IPS-20b (cell line): ENCODE results near the gene BRINP1.

Experiments used
- H3K27ac ChIP-seq: one replicate; pipeline ENCODE4 v1.5.1; 2013; ENCODE audit warnings: low read length
- H3K27me3 ChIP-seq: 2 replicates; pipeline ENCODE4 v1.6.1; 2013; ENCODE audit warnings: mild to moderate bottlenecking, low read length, inconsistent platforms; ENCODE audit not compliant: insufficient read depth
- H3K36me3 ChIP-seq: 2 replicates; pipeline ENCODE4 v1.6.1; 2013; ENCODE audit warnings: low read depth, mild to moderate bottlenecking, inconsistent platforms, low read length, moderate library complexity; ENCODE audit not compliant: insufficient read depth
- H3K4me1 ChIP-seq: 2 replicates; pipeline ENCODE4 v1.6.1; 2013; ENCODE audit warnings: mild to moderate bottlenecking, control low read depth, inconsistent platforms, low read length, moderate library complexity; ENCODE audit not compliant: insufficient read depth
- H3K4me3 ChIP-seq: 2 replicates; pipeline ENCODE4 v1.5.1; 2013; ENCODE audit warnings: mild to moderate bottlenecking, low read length, inconsistent platforms
- H3K9ac ChIP-seq: 2 replicates; pipeline ENCODE4 v1.6.1; 2013; ENCODE audit warnings: low read depth, mild to moderate bottlenecking, inconsistent platforms, low read length, moderate library complexity
- H3K9me3 ChIP-seq: 2 replicates; pipeline ENCODE4 v1.6.1; 2013; ENCODE audit warnings: mild to moderate bottlenecking, low read depth, low read length, inconsistent platforms; ENCODE audit not compliant: insufficient read depth

Gene BRINP1

DNA sequence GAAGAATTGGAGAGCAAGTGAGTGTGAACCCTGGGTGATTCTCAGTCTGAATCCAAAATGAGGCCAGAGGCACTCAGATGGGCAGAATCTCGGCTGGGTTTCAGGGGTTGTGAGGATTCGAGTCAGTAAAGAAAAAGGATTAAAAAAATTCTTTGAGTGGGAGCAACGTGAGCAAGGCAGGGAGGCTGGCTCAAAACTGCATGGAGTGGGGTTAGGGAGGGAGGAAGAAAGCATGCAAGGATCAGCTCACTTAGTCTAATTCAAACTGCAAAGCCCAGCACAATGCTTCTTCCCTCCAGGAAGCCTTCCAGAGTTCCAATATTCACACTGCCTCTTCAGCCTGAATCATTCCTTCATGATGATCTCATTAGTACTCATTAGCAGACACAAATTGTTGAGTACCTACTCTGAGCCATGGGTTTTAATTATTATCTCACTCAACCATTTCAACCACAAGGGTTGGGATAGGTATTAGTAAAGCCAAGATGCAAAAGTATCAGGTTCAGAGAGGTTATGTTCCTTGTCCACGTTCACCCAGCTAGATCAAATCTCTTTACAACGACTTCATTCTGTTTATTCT, 95.8 kb downstream of the BRINP1 start:
- no peak overlapping the region for H3K9ac ChIP-seq
- peaks cover 16% of the 10 kb centered on the region; the same call in 1 of the 2 replicates for H3K4me1 ChIP-seq
- H3K27me3 ChIP-seq, result no peaks in the 10 kb centered on the region
- no peak overlapping the region for H3K27ac ChIP-seq
- no peak overlapping the region for H3K4me3 ChIP-seq
- H3K9me3 ChIP-seq, result no peaks in the 10 kb centered on the region
- no peaks in the 10 kb centered on the region for H3K36me3 ChIP-seq

- Histone ChIP-seq H3K27ac (no peak overlapping the region), H3K9ac (no peak overlapping the region), H3K4me3 (no peak overlapping the region), H3K9me3 (no peaks in the 10 kb centered on the region), H3K36me3 (no peaks in the 10 kb centered on the region), H3K27me3 (no peaks in the 10 kb centered on the region), H3K4me1 (peaks cover 16% of the 10 kb centered on the region; the same call in 1 of the 2 replicates)
These were observed 96.6 kb downstream of the BRINP1 start for GRCh38 chr9:119272500-119273211.

DNA sequence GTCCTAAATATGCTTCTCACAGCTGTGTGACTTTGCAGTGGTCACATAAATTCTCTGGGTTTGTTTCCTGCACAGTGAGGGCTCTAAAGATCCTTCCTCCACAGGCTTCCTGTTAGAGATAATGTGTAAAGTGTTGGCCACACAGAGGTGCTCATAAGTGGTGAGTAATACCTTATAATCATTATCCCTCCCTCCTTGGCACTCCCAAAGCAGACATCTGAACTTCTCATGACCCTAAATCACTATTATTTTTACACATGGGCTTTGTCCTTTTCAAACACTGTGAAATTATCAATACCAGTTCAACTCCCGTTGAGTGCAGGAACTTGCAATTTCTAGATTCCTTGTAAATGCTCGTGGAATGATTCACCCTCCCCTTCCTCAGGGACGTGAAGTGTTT, 100.2 kb downstream of the BRINP1 start:
- peaks cover 16% of the 10 kb centered on the region; the same call in 1 of the 2 replicates for H3K4me1 ChIP-seq
- no peaks in the 10 kb centered on the region for H3K27me3 ChIP-seq
- no peak overlapping the region for H3K9ac ChIP-seq
- H3K9me3 ChIP-seq, result no peaks in the 10 kb centered on the region
- no peak overlapping the region for H3K4me3 ChIP-seq
- no peak overlapping the region for H3K27ac ChIP-seq
- no peaks in the 10 kb centered on the region for H3K36me3 ChIP-seq

DNA sequence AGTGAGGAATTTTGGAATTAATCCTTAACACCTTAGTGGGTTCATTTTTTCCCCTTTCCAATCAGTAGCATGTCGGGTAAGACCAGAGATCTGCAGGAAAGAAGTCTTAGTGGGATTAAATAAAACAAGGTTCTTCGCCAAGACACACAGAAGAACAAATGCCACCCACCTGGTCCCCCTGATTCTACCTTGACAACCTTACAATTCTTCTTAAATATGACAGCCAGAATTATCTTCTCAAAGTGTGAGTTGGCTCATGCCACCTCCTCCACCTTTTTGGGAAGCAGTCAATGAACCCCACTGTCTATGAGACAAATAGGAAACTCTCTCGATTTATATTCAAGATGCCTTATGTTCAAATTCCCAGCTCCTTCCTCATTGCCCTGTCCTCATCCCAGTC, 105.1 kb downstream of the BRINP1 start:
- no peaks in the 10 kb centered on the region for H3K9me3 ChIP-seq
- no peaks in the 10 kb centered on the region for H3K36me3 ChIP-seq
- H3K4me3 ChIP-seq, result no peak overlapping the region
- peaks cover 3% of the 10 kb centered on the region; the same call in 1 of the 2 replicates for H3K4me1 ChIP-seq
- no peak overlapping the region for H3K27ac ChIP-seq
- no peak overlapping the region for H3K9ac ChIP-seq
- H3K27me3 ChIP-seq, result no peaks in the 10 kb centered on the region

- Histone ChIP-seq H3K4me1 (peaks cover 5% of the 10 kb centered on the region; the same call in 1 of the 2 replicates), H3K27ac (no peak overlapping the region), H3K27me3 (no peaks in the 10 kb centered on the region), H3K36me3 (no peaks in the 10 kb centered on the region), H3K9me3 (no peaks in the 10 kb centered on the region), H3K4me3 (no peak overlapping the region), H3K9ac (no peak overlapping the region)
These were observed 111.6 kb downstream of the BRINP1 start for GRCh38 chr9:119257592-119257991.

DNA sequence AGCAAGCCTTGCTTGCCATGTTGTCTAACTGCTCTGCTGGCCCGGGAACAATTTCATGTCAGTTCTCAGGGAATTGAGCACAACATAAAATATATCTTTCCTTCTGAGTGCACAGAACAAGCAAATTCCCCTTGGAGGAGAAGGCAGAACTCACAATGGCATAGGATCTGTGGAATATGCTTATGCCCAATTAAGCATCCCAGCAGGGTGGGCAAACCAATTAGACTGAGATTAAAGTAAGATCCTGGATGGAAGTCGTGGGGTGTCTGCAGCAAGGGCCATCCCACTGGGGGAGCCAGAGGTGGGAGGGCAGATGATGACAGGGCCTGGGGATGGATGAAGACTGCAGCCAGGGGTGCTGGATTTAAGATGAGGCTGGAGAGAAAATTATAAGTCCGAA, 114.1 kb downstream of the BRINP1 start:
- H3K4me1 ChIP-seq, result peaks cover 5% of the 10 kb centered on the region; the same call in 1 of the 2 replicates
- H3K27me3 ChIP-seq, result no peaks in the 10 kb centered on the region
- no peak overlapping the region for H3K4me3 ChIP-seq
- H3K36me3 ChIP-seq, result no peaks in the 10 kb centered on the region
- H3K9me3 ChIP-seq, result no peaks in the 10 kb centered on the region
- H3K27ac ChIP-seq, result no peak overlapping the region
- no peak overlapping the region for H3K9ac ChIP-seq

DNA sequence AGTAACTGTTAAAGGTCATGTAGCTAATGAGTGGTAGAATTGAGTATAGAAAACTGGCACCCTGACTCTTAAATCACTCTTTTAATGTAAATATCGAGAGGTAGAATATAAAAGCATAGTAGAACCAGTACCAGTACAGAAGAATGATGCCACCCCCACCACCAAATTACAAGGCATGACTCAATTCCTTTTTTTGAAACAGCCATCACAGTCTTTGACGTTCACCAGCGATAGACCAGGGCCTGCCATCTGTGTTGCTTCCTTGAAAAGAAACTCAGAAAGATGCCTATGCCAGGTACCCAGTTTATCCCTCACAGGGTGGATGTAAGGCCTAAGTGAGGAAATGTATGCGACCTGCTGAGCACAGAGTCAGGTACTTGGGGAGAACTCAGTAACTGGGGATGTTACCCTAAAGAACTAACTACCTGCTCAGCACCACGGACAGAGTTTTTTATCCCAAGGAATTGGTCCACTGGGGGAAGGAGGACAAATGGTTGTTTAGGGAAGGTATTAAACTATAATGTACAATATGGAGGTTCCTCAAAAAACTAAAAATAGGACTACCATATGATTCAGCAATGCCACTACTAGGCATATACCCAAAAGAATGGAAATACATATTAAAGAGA, 116.5 kb downstream of the BRINP1 start:
- Histone ChIP-seq H3K4me1 (0 out of 2 replicates have a peak, but pooled peaks cover 2% of the 10 kb centered on the region), H3K27me3 (no peaks in the 10 kb centered on the region), H3K9me3 (no peaks in the 10 kb centered on the region), H3K27ac (no peak overlapping the region), H3K36me3 (no peaks in the 10 kb centered on the region), H3K4me3 (no peak overlapping the region), H3K9ac (no peak overlapping the region)

GRCh38 chr9:119251936-119252335, 117.3 kb downstream of the BRINP1 start:
- H3K27ac ChIP-seq, result no peak overlapping the region
- no peaks in the 10 kb centered on the region for H3K9me3 ChIP-seq
- H3K4me1 ChIP-seq, result 0 out of 2 replicates have a peak, but pooled peaks cover 2% of the 10 kb centered on the region
- H3K27me3 ChIP-seq, result no peaks in the 10 kb centered on the region
- H3K4me3 ChIP-seq, result no peak overlapping the region
- no peak overlapping the region for H3K9ac ChIP-seq
- no peaks in the 10 kb centered on the region for H3K36me3 ChIP-seq

DNA sequence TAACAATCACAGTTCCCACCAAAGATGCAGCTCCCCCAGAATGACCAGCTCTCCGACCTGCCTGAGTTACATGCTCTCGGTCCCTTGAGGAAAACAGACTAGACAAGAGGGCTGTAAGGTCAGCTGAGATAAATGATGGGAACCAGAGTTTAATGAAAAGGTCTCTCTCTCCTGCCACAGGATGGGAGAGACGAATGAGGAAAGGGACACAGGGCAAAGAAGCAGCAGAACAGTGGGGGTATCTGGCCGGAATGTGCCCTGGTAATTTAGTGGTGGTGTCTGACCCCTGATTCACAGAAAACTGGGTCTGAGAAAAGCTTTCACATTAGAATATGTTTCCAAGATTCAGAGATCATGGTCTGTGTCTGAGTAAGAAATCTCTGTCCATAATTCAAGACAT, 118.5 kb downstream of the BRINP1 start:
- Histone ChIP-seq H3K4me3 (no peak overlapping the region), H3K36me3 (no peaks in the 10 kb centered on the region), H3K4me1 (0 out of 2 replicates have a peak, but pooled peaks cover 2% of the 10 kb centered on the region), H3K27ac (no peak overlapping the region), H3K9me3 (no peaks in the 10 kb centered on the region), H3K27me3 (no peaks in the 10 kb centered on the region), H3K9ac (no peak overlapping the region)

DNA sequence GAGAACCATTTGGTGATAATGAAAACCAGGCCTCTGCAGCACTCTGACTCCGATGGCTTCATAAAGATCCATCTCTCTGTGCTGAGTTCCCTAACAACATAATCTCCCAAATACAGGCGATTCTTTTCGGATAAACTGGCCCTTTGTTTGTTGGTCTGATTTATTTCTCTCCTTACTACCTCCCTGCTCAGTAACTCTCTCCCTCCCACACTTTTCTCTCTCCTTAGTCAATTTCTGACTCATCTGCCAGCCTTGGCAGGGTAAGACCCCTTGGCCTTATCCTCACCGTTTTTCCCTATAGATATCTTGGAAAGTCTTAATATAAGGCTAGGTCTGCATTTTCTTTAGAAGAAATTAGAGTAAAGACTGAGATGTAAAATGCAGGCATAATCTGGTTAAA, 128.7 kb downstream of the BRINP1 start:
- H3K4me3 ChIP-seq, result no peak overlapping the region
- H3K4me1 ChIP-seq, result no peaks in the 10 kb centered on the region; the same call in 1 of the 2 replicates
- no peaks in the 10 kb centered on the region for H3K27me3 ChIP-seq
- H3K9me3 ChIP-seq, result no peaks in the 10 kb centered on the region
- no peak overlapping the region for H3K27ac ChIP-seq
- H3K36me3 ChIP-seq, result peaks cover 21% of the 10 kb centered on the region; the same call in 1 of the 2 replicates
- no peak overlapping the region for H3K9ac ChIP-seq

DNA sequence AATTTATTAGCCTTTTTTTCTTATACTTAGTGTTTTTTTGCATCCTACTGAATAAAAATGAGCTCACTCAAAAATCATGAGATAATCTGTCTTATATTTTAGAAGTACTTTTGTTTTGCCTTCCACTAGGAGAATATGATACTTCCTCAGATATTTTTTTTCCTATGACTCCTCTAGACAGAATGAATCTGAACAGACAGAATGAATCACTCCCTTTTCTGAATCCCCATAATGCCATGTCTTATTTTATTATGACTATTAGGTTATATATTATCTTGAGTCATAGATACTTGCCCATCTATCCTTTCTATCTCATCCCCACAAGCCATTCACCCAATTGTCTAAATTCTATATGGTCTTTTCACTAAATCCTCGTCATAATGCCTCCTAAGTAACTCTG, 134.6 kb downstream of the BRINP1 start:
- H3K4me1 ChIP-seq, result no peaks in the 10 kb centered on the region
- no peak overlapping the region for H3K4me3 ChIP-seq
- H3K36me3 ChIP-seq, result peaks cover 10% of the 10 kb centered on the region; the same call in 1 of the 2 replicates
- H3K27ac ChIP-seq, result no peak overlapping the region
- H3K9me3 ChIP-seq, result no peaks in the 10 kb centered on the region
- H3K27me3 ChIP-seq, result no peaks in the 10 kb centered on the region
- no peak overlapping the region for H3K9ac ChIP-seq

- no peak overlapping the region for H3K9ac ChIP-seq
- H3K4me3 ChIP-seq, result no peak overlapping the region
These were observed 141.8 kb downstream of the BRINP1 start for GRCh38 chr9:119227422-119227821.

More at GRCh38 chr9:119227422-119227821, 141.8 kb downstream of the BRINP1 start:
- H3K27ac ChIP-seq, result no peak overlapping the region
- H3K27me3 ChIP-seq, result no peaks in the 10 kb centered on the region
- no peaks in the 10 kb centered on the region for H3K4me1 ChIP-seq
- H3K36me3 ChIP-seq, result no peaks in the 10 kb centered on the region
- H3K9me3 ChIP-seq, result no peaks in the 10 kb centered on the region
